Measurements from ENCODE around the gene AASS.

DNA sequence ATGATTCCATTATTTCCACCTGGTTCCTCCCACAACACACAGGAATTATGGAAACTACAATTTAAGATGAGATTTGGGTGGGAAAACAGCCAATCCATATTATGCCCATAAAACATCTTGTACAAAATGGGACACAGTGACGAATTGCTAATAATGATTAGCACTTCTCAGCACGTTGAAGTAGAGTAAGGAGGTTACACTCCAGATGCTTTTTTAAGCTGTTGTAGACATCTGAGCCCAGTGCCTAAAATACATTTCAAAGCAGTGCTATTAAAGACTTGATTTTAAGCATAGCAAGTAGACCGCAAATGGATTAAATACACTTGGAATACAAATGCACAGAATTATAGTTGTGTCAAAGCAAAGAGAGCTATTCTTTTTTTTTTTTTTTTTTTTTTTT, 105.9 kb downstream of the AASS start:
- TF ChIP-seq POLR2AphosphoS5 (IDR thresholded peaks at IDR 0.05; ENCODE audit: insufficient read depth in 1 of 2, low read depth in 1 of 2): no peak
- TF ChIP-seq, protein P1, sequence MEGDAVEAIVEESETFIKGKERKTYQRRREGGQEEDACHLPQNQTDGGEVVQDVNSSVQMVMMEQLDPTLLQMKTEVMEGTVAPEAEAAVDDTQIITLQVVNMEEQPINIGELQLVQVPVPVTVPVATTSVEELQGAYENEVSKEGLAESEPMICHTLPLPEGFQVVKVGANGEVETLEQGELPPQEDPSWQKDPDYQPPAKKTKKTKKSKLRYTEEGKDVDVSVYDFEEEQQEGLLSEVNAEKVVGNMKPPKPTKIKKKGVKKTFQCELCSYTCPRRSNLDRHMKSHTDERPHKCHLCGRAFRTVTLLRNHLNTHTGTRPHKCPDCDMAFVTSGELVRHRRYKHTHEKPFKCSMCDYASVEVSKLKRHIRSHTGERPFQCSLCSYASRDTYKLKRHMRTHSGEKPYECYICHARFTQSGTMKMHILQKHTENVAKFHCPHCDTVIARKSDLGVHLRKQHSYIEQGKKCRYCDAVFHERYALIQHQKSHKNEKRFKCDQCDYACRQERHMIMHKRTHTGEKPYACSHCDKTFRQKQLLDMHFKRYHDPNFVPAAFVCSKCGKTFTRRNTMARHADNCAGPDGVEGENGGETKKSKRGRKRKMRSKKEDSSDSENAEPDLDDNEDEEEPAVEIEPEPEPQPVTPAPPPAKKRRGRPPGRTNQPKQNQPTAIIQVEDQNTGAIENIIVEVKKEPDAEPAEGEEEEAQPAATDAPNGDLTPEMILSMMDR (IDR thresholded peaks at IDR 0.05): no peak
- TF ChIP-seq POLR2A (IDR thresholded peaks at IDR 0.05): no peak

Measured in vagina (tissue), 2 donors.